Mammary epithelial cell (primary cell): ENCODE results near the gene AP1AR.

Experiments used
- EZH2 ChIP-seq: IDR thresholded peaks from 2 replicates; pipeline ENCODE4 v1.6.1; 2012; ENCODE audit warnings: low read length, inconsistent platforms, borderline replicate concordance
- TF ChIP-seq, protein P1 (sequence below), 2 donors: IDR thresholded peaks in 1 of 2; conservative IDR thresholded peaks in 1 of 2; 2 replicates each; pipeline ENCODE4 v1.5.1; 2011 to 2012; ENCODE audit warnings: inconsistent platforms in 2 of 2, low read length in 2 of 2, mild to moderate bottlenecking in 2 of 2, control low read depth in 1 of 2, low read depth in 1 of 2; ENCODE audit not compliant: insufficient read depth in 1 of 2; ENCODE audit errors: extremely low read depth in 1 of 2

DNA sequence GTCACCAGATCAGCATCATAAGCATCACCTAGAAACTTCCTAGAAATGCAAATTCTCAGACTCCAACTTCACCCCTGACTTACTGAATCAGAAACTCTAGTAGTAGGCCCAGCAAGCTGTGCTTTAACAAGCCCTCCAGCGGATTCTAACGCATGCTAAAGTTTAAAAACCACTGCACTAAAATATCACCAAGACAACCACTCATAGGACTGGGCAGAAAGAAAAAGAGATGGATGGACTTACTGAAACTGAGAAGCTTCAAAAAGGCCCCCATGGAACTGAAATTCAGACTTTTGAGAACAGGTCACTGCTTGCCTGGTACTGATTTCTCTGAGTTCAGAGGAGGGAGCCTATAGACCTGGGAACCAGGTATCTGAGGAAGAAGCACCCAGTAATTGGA lies 46.3 kb upstream of the AP1AR start:
- TF ChIP-seq, protein P1, sequence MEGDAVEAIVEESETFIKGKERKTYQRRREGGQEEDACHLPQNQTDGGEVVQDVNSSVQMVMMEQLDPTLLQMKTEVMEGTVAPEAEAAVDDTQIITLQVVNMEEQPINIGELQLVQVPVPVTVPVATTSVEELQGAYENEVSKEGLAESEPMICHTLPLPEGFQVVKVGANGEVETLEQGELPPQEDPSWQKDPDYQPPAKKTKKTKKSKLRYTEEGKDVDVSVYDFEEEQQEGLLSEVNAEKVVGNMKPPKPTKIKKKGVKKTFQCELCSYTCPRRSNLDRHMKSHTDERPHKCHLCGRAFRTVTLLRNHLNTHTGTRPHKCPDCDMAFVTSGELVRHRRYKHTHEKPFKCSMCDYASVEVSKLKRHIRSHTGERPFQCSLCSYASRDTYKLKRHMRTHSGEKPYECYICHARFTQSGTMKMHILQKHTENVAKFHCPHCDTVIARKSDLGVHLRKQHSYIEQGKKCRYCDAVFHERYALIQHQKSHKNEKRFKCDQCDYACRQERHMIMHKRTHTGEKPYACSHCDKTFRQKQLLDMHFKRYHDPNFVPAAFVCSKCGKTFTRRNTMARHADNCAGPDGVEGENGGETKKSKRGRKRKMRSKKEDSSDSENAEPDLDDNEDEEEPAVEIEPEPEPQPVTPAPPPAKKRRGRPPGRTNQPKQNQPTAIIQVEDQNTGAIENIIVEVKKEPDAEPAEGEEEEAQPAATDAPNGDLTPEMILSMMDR (conservative IDR thresholded peaks at IDR 0.05 in 1 of 2, IDR thresholded peaks at IDR 0.05 in 1 of 2; ENCODE audit: extremely low read depth in 1 of 2, insufficient read depth in 1 of 2, low read depth in 1 of 2, low read length in 2 of 2), result no peak
- no peak for TF ChIP-seq EZH2
